Kidney glomerular epithelial cell (primary cell): ENCODE results near the gene PHLDA1.
"Not testable (repeated sequence)": the region's sequence is repeated elsewhere in the genome, so short reads cannot be mapped to it uniquely, and the experiment has no call there.

Experiments used
- DNase-seq: peaks from one replicate; lab custom pipeline; 2025; lab: John Stamatoyannopoulos, UW

Gene PHLDA1

DNA sequence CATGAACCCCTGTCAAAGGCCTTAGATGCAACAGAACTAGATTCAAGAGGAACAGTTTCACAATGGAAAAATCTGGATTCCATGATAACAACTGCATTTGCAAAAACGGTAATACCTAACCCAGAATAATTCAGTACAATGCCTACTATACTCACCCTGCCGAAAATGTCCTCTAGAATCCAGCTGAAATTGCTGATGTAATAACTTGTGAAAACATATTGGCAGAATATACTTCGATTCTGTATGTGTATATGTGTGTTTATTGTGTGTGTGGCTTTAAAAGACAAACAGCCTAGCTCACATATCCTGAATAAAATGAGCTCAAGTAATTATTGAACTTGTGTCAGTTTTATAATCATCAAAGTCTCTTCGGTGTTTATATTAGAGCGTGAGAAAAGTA, 46.0 kb downstream of the PHLDA1 start:
- no peak for DNase-seq

DNA sequence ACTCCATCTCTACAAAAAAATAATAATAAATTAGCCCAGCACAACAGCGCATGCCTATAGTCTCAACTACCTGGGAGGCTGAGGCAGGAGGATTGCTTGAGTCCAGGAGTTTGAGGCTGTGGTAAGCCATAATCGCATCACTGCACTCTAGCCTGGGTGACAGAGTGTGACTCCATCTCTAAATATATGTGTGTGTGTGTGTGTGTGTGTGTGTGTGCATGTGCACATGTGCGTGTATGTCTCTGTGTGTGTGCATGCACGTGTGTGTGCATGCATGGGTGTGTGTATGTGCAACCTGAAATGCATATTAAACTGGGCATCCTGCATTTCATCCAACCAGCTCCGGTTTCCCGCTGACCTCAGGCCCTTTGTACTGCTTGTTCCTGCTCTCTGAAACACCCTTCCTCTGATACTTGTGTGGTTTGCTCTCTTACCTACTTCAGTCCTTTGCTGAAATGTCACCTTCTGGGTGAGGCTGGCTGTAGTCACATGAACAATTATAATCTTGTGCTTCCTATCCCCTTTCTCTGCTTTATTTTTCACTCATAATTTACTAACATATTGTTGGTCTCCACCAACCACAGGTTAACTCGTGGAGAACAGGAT, 46.9 kb downstream of the PHLDA1 start:
- DNase-seq: no peak

DNA sequence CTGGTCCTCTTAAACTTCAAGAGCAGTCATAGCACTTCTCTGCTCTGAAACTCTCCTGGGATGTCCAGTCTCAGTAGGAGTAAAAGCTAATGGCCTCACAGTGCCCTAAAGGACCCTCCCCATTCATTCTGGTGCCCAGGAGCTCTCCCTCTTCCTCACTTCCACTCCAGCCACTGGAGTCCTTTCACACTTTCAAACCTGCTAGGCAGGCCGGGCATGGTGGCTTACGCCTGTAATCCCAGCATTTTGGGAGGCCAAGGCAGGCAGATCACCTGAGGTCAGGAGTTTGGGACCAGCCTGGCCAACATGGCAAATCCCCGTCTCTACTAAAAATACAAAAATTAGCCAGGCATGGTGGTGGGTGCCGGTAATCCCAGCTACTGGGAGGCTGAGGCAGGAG, 47.7 kb downstream of the PHLDA1 start:
- DNase-seq: not testable (repeated sequence)

GRCh38 chr12:75982979-75983660, 48.5 kb downstream of the PHLDA1 start:
- no peak for DNase-seq

DNA sequence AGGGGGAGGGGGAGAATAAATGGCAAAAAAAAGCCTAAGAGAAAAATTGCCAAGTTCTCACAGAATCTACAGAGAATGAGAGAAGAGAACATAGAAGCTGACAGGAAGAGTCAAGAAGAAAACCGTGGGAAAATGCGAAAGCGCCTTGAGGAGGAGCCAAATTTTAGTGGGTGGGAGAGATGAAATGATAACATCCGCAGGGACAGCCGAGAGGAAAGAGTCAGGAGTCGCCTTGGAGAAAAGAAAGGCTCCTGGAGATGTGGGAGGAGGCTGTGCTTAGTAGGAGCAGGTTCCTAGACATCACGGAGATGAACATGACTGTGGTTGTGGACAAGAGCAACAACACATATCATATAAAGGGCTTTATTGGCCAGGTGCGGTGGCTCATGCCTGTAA, 49.4 kb downstream of the PHLDA1 start:
- DNase-seq: no peak

- DNase-seq: no peak
Measured at GRCh38 chr12:75981247-75982168, 50.1 kb downstream of the PHLDA1 start.

DNA sequence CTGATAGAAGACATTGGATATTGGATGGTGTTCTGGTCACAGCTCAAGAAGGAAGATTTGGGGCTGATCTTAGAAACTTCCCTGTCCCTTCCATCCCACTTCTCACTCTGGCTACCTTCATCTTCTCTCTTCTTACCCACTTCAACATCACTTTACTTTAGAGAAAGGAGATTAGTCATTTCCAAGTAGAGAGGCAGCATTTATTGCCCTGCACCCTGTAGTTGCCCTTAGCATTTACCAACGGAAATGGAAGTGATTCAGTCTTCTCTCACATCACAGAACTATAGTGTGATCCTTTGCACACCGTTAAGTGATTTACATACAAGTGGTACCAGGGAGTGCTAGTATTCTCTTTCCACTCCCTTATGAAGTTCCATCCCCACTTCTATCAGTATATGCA, 52.4 kb downstream of the PHLDA1 start:
- DNase-seq: peak; percentile 26

GRCh38 chr12:75978677-75979076, 52.9 kb downstream of the PHLDA1 start:
- no peak for DNase-seq

- peak; percentile 99 for DNase-seq
Measured at GRCh38 chr12:75977952-75978671, 53.5 kb downstream of the PHLDA1 start.

- DNase-seq: no peak
Measured at GRCh38 chr12:75977590-75977951, 54.0 kb downstream of the PHLDA1 start.

GRCh38 chr12:75976913-75977312, 54.7 kb downstream of the PHLDA1 start:
- no peak for DNase-seq

GRCh38 chr12:75976113-75976512, 55.5 kb downstream of the PHLDA1 start:
- no peak for DNase-seq

DNA sequence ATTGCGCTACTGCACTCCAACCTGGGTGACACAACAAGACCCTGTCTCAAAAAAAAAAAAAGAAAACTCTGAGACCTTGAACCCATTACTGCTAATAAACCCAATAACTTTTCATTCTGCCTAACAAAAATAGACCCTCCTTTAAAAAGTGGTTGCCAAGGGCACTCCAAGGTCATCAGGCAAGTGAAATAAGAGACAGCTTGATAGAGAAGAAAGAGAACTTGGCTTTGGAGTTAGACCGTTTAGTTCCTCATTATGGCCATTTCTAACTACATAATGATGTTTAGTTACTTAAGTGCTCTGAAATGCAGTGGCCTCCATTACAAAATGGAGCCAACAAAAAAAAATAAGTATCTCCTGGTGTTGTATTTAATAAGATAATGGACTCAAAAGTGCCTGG, 55.9 kb downstream of the PHLDA1 start:
- DNase-seq: no peak
